Midbrain (tissue), 1 donor: ENCODE data around the gene CRYBA2.
A peak's percentile ranks its signal among the peaks of the same experiment; 100 is the strongest.

ENCODE experiments used
- DNase-seq: peaks from one replicate; lab custom pipeline; 2025; lab: John Stamatoyannopoulos, UW

The CRYBA2 gene

GRCh38 chr2:218993345-218994315 is at the start of gene CRYBA2:
Gene CRYBA2 (minus strand): TSS chr2:218993422. CDS start chr2:218993176, 246 bp downstream.
- DNase-seq, result no peak

GRCh38 chr2:219042750-219043149 is 49.5 kb upstream of the CRYBA2 start:
- DNase-seq, result no peak

- DNase-seq, result no peak
Observed at GRCh38 chr2:219042157-219042556, 48.9 kb upstream of the CRYBA2 start.

- peak; percentile 55 for DNase-seq
Observed at GRCh38 chr2:219041252-219041651, 48.0 kb upstream of the CRYBA2 start, which contains the start of gene CFAP65. Gene CFAP65 (minus strand): TSS chr2:219041516. CDS start chr2:219039048, 2,468 bp downstream.

GRCh38 chr2:219038600-219038999 is 45.4 kb upstream of the CRYBA2 start:
- DNase-seq, result no peak

GRCh38 chr2:219037783-219038499 is 44.7 kb upstream of the CRYBA2 start:
- no peak for DNase-seq

GRCh38 chr2:219035942-219036341 is 42.7 kb upstream of the CRYBA2 start:
- no peak for DNase-seq

- DNase-seq, result no peak
Observed at GRCh38 chr2:219034823-219035222, 41.6 kb upstream of the CRYBA2 start.

GRCh38 chr2:219032051-219032745 is 39.0 kb upstream of the CRYBA2 start:
- DNase-seq, result no peak

- no peak for DNase-seq
Observed at GRCh38 chr2:219031005-219031738, 38.0 kb upstream of the CRYBA2 start.

GRCh38 chr2:219030177-219030940 is 37.1 kb upstream of the CRYBA2 start:
- DNase-seq, result no peak

GRCh38 chr2:219029829-219030165 is 36.6 kb upstream of the CRYBA2 start:
- peak; percentile 79 for DNase-seq

GRCh38 chr2:219028996-219029828 is 36.0 kb upstream of the CRYBA2 start:
- DNase-seq, result no peak

- DNase-seq, result no peak
Observed at GRCh38 chr2:219028141-219028540, 34.9 kb upstream of the CRYBA2 start.

GRCh38 chr2:219027511-219028055 is 34.4 kb upstream of the CRYBA2 start:
- DNase-seq, result no peak

GRCh38 chr2:219026946-219027345 is 33.7 kb upstream of the CRYBA2 start:
- no peak for DNase-seq

GRCh38 chr2:219025637-219026585 is 32.7 kb upstream of the CRYBA2 start:
- peak; percentile 87 for DNase-seq

GRCh38 chr2:219024059-219024458 is 30.8 kb upstream of the CRYBA2 start:
- DNase-seq, result no peak
